CD4-positive, alpha-beta T cell (primary cell): ENCODE data around the gene PRRC2B. TPM values are rescaled to one million over a fixed set of nuclear protein-coding genes. Genes with fewer than 3 reads are reported as not detected.
A peak's percentile ranks its signal among the peaks of the same experiment; 100 is the strongest.

Experiments used
- ATAC-seq: fragments of 200-7000 bp; cut with Tn5 transposase; one replicate; pipeline ENCODE4 v1.10.0; 2022; ENCODE audit warnings: mild to moderate bottlenecking; ENCODE audit not compliant: poor library complexity
- CTCF ChIA-PET: fragments of 350-600 bp; sonication (Branson Sonifier 250); formaldehyde crosslinking; loops from one replicate; lab custom pipeline; 2021; ENCODE audit warnings: antibody characterized with exemption, inconsistent platforms; lab: Charles Lee
- POLR2A ChIA-PET: fragments of 350-600 bp; sonication (Branson Sonifier 250); formaldehyde crosslinking; loops from one replicate; lab custom pipeline; 2021; ENCODE audit warnings: antibody characterized with exemption, inconsistent platforms; lab: Charles Lee
- DNase-seq, 14 experiments: peaks; one replicate each; pipeline ENCODE4 v3.0.0-alpha.2; 2013 to 2020; ENCODE audit warnings: mixed read lengths in 2 of 14
- H3K27ac ChIP-seq, 2 donors: one replicate each; pipeline versions ENCODE4 v1.5.1 to v1.7.0; 2013; ENCODE audit warnings: low read length in 2 of 2, low read depth in 1 of 2, mild to moderate bottlenecking in 1 of 2
- H3K27me3 ChIP-seq, 2 experiments: 1 replicate in 1 of 2; 2 replicates in 1 of 2; pipeline versions ENCODE4 v1.6.1 to v1.7.0; 2013; ENCODE audit warnings: low read length in 2 of 2, control low read depth in 1 of 2, mild to moderate bottlenecking in 1 of 2, moderate library complexity in 1 of 2; ENCODE audit not compliant: insufficient read depth in 2 of 2, control insufficient read depth in 1 of 2
- H3K36me3 ChIP-seq: one replicate; pipeline ENCODE4 v1.6.1; 2013; ENCODE audit warnings: low read length, control low read depth; ENCODE audit not compliant: insufficient read depth
- H3K4me1 ChIP-seq: one replicate; pipeline ENCODE4 v1.6.1; 2013; ENCODE audit warnings: low read length, control low read depth; ENCODE audit not compliant: insufficient read depth
- H3K4me3 ChIP-seq: one replicate; pipeline ENCODE4 v1.5.1; 2013; ENCODE audit warnings: mild to moderate bottlenecking, low read length, moderate library complexity
- H3K9me3 ChIP-seq, 2 experiments: 1 replicate in 1 of 2; 2 replicates in 1 of 2; pipeline versions ENCODE4 v1.6.1 to v1.7.0; 2013; ENCODE audit warnings: low read length in 2 of 2, mild to moderate bottlenecking in 2 of 2, control low read depth in 1 of 2, moderate library complexity in 1 of 2; ENCODE audit not compliant: control insufficient read depth in 1 of 2, insufficient read depth in 1 of 2
- H3K27ac Mint-ChIP-seq: one replicate; pipeline ENCODE4 v1.8.0; 2020; ENCODE audit warnings: mixed read lengths
- H3K27me3 Mint-ChIP-seq: one replicate; pipeline ENCODE4 v1.8.0; 2021; ENCODE audit warnings: mixed read lengths
- H3K36me3 Mint-ChIP-seq: one replicate; pipeline ENCODE4 v1.8.0; 2021; ENCODE audit warnings: low read depth, mixed read lengths
- H3K4me1 Mint-ChIP-seq: one replicate; pipeline ENCODE4 v1.8.0; 2021; ENCODE audit warnings: low read depth, mixed read lengths
- H3K4me3 Mint-ChIP-seq: one replicate; pipeline ENCODE4 v1.8.0; 2020; ENCODE audit warnings: mild to moderate bottlenecking, mixed read lengths
- H3K9me3 Mint-ChIP-seq: one replicate; pipeline ENCODE4 v1.8.0; 2020; ENCODE audit warnings: mixed read lengths
- intact Hi-C, 2 experiments: fragments of 100-400 bp; cut with DNase I in 1 of 2; cut with micrococcal nuclease in 1 of 2; formaldehyde crosslinking; loops; one replicate each; pipeline versions ENCODE4 v1.15.1 to v1.9.0; 2023 to 2025; cut with DNase I, micrococcal nuclease
- total RNA-seq, 174 experiments: library from RNA in 2 of 174; stranded (reverse) in 2 of 174; gene quantifications; one replicate each; pipeline ENCODE4 v1.2.3 and lab custom pipeline; 2021 to 2026
- TF ChIP-seq, protein P1 (sequence below): fragments of 200-600 bp; IDR thresholded peaks from one replicate; pipeline ENCODE4 v1.8.0; 2022; ENCODE audit warnings: antibody characterized with exemption, mild to moderate bottlenecking

Gene PRRC2B
- total RNA-seq, 2 experiments from 2014 or later: 256 to 268 TPM

DNA sequence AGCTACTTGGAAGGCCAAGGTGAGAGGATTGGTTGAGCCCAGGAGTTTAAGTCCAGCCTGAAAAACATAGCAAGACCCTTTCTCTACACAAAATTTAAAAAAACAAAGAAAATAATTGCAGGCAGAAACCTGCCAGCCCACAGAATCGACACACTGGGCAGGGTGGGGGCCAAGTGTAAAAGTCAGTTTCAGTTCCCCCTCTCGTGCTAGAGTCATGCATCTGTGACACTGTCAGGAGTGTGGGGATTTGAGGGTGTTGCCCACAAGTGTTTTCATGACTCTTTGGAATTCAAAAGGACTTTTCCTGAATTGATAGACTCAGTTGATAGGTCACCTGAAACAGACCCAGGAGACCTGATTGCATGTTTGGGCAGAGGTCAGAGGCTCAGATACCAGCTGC is 47.6 kb downstream of the PRRC2B start:
- Histone ChIP-seq H3K4me3 (no peak overlapping the region), H3K36me3 (peaks cover 94% of the 10 kb centered on the region), H3K9me3 (no peaks in the 10 kb centered on the region), H3K27me3 (no peaks in the 10 kb centered on the region), H3K27ac (no peak overlapping the region), H3K4me1 (no peaks in the 10 kb centered on the region)
- TF ChIP-seq, protein P1, sequence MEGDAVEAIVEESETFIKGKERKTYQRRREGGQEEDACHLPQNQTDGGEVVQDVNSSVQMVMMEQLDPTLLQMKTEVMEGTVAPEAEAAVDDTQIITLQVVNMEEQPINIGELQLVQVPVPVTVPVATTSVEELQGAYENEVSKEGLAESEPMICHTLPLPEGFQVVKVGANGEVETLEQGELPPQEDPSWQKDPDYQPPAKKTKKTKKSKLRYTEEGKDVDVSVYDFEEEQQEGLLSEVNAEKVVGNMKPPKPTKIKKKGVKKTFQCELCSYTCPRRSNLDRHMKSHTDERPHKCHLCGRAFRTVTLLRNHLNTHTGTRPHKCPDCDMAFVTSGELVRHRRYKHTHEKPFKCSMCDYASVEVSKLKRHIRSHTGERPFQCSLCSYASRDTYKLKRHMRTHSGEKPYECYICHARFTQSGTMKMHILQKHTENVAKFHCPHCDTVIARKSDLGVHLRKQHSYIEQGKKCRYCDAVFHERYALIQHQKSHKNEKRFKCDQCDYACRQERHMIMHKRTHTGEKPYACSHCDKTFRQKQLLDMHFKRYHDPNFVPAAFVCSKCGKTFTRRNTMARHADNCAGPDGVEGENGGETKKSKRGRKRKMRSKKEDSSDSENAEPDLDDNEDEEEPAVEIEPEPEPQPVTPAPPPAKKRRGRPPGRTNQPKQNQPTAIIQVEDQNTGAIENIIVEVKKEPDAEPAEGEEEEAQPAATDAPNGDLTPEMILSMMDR: no peak
- H3K4me1 Mint-ChIP-seq: peaks cover 10% of the 10 kb centered on the region
- H3K36me3 Mint-ChIP-seq: peaks cover 95% of the 10 kb centered on the region
- no peak for ATAC-seq
- peak overlapping the region; percentile 53 for H3K27ac Mint-ChIP-seq
- intact Hi-C loops: no loop called here
- CTCF ChIA-PET: no interaction called here
- H3K27me3 Mint-ChIP-seq: no peaks in the 10 kb centered on the region
- no peaks in the 10 kb centered on the region for H3K9me3 Mint-ChIP-seq
- POLR2A ChIA-PET: interaction anchor here (0.9 kb wide), 1 partner anchor 37 kb away, joined by 3 read pairs; no protein-coding TSS in a partner anchor
- DNase-seq: peak in 3 of 14 experiments; percentile 23 to 42 (median 38)
- H3K4me3 Mint-ChIP-seq: no peak overlapping the region

DNA sequence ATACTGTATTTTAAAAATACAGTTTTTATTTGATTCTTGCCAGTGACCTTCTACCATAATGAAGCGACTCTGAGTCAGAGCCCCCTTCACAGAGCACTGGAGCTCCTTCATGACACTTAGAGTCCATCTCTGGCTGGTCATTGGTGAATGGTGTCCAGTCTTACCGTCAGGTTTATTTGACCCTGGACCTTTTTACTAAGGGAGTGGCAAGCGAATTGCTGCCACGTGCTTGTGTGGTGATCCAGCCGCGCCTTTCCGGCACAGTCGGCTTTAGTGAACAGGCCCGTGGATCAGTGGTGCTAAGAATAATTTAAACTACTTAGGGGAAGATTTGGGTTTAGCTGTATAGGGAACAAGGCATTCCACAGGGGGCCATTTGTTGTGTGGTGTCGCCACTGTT is 48.5 kb downstream of the PRRC2B start:
- H3K36me3 ChIP-seq: peaks cover 94% of the 10 kb centered on the region
- intact Hi-C loops: no loop called here
- Mint-ChIP-seq H3K9me3 (no peaks in the 10 kb centered on the region), H3K4me3 (no peak overlapping the region), H3K27me3 (no peaks in the 10 kb centered on the region), H3K36me3 (peaks cover 95% of the 10 kb centered on the region), H3K27ac (peak overlapping the region; percentile 53), H3K4me1 (peaks cover 10% of the 10 kb centered on the region)
- H3K27me3 ChIP-seq: no peaks in the 10 kb centered on the region
- no peak for DNase-seq
- TF ChIP-seq, protein P1: no peak
- no peak overlapping the region for H3K4me3 ChIP-seq
- POLR2A ChIA-PET: no interaction called here
- CTCF ChIA-PET: no interaction called here
- no peaks in the 10 kb centered on the region for H3K4me1 ChIP-seq
- ATAC-seq: no peak
- no peaks in the 10 kb centered on the region for H3K9me3 ChIP-seq
- H3K27ac ChIP-seq: no peak overlapping the region

DNA sequence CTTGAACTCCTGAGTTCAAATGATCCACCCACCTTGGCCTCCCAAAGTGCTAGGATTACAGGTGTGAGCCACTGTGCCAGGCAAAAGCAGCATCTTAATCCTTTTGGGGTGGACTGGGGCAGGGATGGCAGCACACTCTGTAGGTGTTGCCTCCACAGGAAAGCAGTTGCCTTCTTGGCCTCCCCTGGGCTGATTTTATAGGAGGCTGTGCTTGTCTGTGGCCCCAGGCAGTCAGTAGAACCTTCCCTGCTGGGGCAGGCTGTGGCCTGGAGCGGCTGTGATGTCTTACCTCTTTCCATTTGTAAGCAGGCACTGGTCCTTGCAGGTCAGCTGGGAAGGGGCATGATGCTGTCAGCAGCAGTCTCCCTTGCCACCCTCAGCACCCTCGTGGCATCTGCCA is 49.8 kb downstream of the PRRC2B start:
- TF ChIP-seq, protein P1: no peak
- Histone ChIP-seq H3K27me3 (no peaks in the 10 kb centered on the region), H3K4me3 (no peak overlapping the region), H3K9me3 (no peaks in the 10 kb centered on the region), H3K4me1 (no peaks in the 10 kb centered on the region), H3K36me3 (peaks cover 91% of the 10 kb centered on the region), H3K27ac (no peak overlapping the region)
- H3K27me3 Mint-ChIP-seq: no peaks in the 10 kb centered on the region
- no peaks in the 10 kb centered on the region for H3K9me3 Mint-ChIP-seq
- H3K27ac Mint-ChIP-seq: peak overlapping the region; percentile 33
- H3K4me3 Mint-ChIP-seq: no peak overlapping the region
- POLR2A ChIA-PET: no interaction called here
- H3K4me1 Mint-ChIP-seq: peaks cover 7% of the 10 kb centered on the region
- DNase-seq (no peak), ATAC-seq (no peak)
- intact Hi-C loops: no loop called here
- H3K36me3 Mint-ChIP-seq: peaks cover 95% of the 10 kb centered on the region
- CTCF ChIA-PET: no interaction called here
